Measurements from ENCODE around the gene RND3. TPM values are rescaled to one million over a fixed set of nuclear protein-coding genes. Genes with fewer than 3 reads are reported as not detected.

Gene RND3
- total and polyA plus RNA-seq, 10 of the 15 experiments (the other 5 are each of a cell fraction or from before 2014, with no cell fraction given), result 0.38 to 18.3 (median 0.93) TPM

GRCh38 chr2:150490466-150490865 lies 3.0 kb upstream of the RND3 start:
- no peak for FAIRE-seq
- Histone ChIP-seq H3K27ac (ENCODE audit: control insufficient read depth, insufficient read depth) (no peak overlapping the region), H3K4me1 (ENCODE audit: control insufficient read depth, insufficient read depth, low read length) (no peaks in the 10 kb centered on the region), H3K9ac (ENCODE audit: control insufficient read depth, insufficient read depth, low read length) (no peak overlapping the region), H4K20me1 (ENCODE audit: control insufficient read depth, insufficient read depth) (no peaks in the 10 kb centered on the region), H3K79me2 (ENCODE audit: control insufficient read depth, insufficient read depth, low read length) (no peaks in the 10 kb centered on the region), H3K4me2 (ENCODE audit: control insufficient read depth, insufficient read depth) (no peak overlapping the region), H3K9me3 (replicated peaks; ENCODE audit: control insufficient read depth, insufficient read depth, low read length) (no peaks in the 10 kb centered on the region), H2AFZ (ENCODE audit: control insufficient read depth, low read depth, low read length) (no peak overlapping the region), H3K4me3 (no peak overlapping the region), H3K27me3 (replicated peaks in 1 of 2; ENCODE audit: control insufficient read depth in 2 of 2, insufficient read depth in 2 of 2, low read length in 1 of 2) (peaks cover 0 to 6% of the 10 kb centered on the region in 2 experiments; a peak in 3 of 4 replicates), H3K36me3 (ENCODE audit: control insufficient read depth in 2 of 2, insufficient read depth in 2 of 2, low read length in 1 of 2) (no peaks in the 10 kb centered on the region)
- POLR2A ChIA-PET, result no interaction called here
- no peak for TF ChIP-seq YY1 (IDR thresholded peaks at IDR 0.05; ENCODE audit: low read depth, low read length)
- no peak for TF ChIP-seq KLF5 (IDR thresholded peaks at IDR 0.05; ENCODE audit: partially characterized antibody)
- TF ChIP-seq USF2 (IDR thresholded peaks at IDR 0.05; ENCODE audit: borderline replicate concordance, low read depth, low read length), result no peak
- TF ChIP-seq ZNF24 (IDR thresholded peaks at IDR 0.05), result peak; percentile 95
- no peak for DNase-seq (ENCODE audit: low read depth, low spot score)
- RAD21 ChIA-PET (ENCODE audit: unreplicated experiment), result interaction anchor here (1.0 to 2.2 kb wide), 2 partner anchors 14 to 38 kb away, joined by 3 to 8 read pairs; no protein-coding TSS in a partner anchor
- SMC1A ChIA-PET (ENCODE audit: uncharacterized antibody, unreplicated experiment), result no interaction called here
- BruUV-seq (replicated peaks), result no TSS peak
- ATAC-seq, result no peak
- in situ Hi-C loops (cut with MboI), result loop anchor here (5.0 kb wide), 1 partner anchor 893 kb away; no protein-coding TSS in a partner anchor
- CTCF ChIA-PET, result interaction anchor here (1.2 to 1.5 kb wide), 2 partner anchors 66 to 119 kb away, joined by 4 to 5 read pairs; no protein-coding TSS in a partner anchor
- WGBS (ENCODE audit: insufficient coverage, insufficient replicate concordance, low lambda C conversion rate, missing lambda C conversion rate), result 15% methylated on average over 6 of the region's 6 CpGs
- intact Hi-C loops (cut with micrococcal nuclease; ENCODE audit: unreplicated experiment), result no loop called here
